HEK293 (cell line): ENCODE measurements around the gene BRPF1.

Experiments
- CTCF ChIA-PET: fragments of 350-600 bp; formaldehyde crosslinking; extraction: SDS; loops from one replicate; lab custom pipeline; 2021; ENCODE audit warnings: antibody characterized with exemption; lab: Yijun Ruan, JAX
- POLR2A ChIA-PET: fragments of 300-600 bp; formaldehyde crosslinking; extraction: SDS; loops from one replicate; lab custom pipeline; 2020; ENCODE audit warnings: antibody characterized with exemption, inconsistent platforms; lab: Yijun Ruan, JAX
- H3K27ac ChIP-seq: fragments of 200-500 bp; sonication (Bioruptor generic); 2 replicates; pipeline ENCODE4 v1.5.1; 2014; ENCODE audit warnings: low read depth, low read length, control low read depth, inconsistent platforms; ENCODE audit errors: extremely low read depth
- H3K36me3 ChIP-seq, 2 experiments: fragments of 200-500 bp in 1 of 2; sonication (Bioruptor generic) in 1 of 2; 1 replicate in 1 of 2; 2 replicates in 1 of 2; pipeline ENCODE4 v1.5.1; 2014 to 2017; ENCODE audit warnings: inconsistent platforms in 2 of 2, low read length in 2 of 2; ENCODE audit not compliant: control insufficient read depth in 2 of 2, insufficient read depth in 1 of 2
- H3K4me1 ChIP-seq: fragments of 200-500 bp; sonication (Bioruptor generic); 2 replicates; pipeline ENCODE4 v1.5.1; 2014; ENCODE audit warnings: mild to moderate bottlenecking, low read length, inconsistent platforms; ENCODE audit not compliant: control insufficient read depth, insufficient read depth
- H3K4me3 ChIP-seq: 2 replicates; pipeline ENCODE4 v1.5.1; 2011; ENCODE audit warnings: low read depth, mild to moderate bottlenecking, control low read depth, low read length, moderate library complexity
- H3K9me3 ChIP-seq: fragments of 200-500 bp; sonication (Bioruptor generic); 2 replicates; pipeline ENCODE4 v1.5.1; 2014; ENCODE audit warnings: low read depth, low read length, inconsistent platforms; ENCODE audit not compliant: control insufficient read depth, insufficient read depth
- CTCF ChIP-seq: fragments of 450-650 bp; formaldehyde crosslinking; IDR thresholded peaks from 2 replicates; pipeline ENCODE4 v1.5.1; 2016; ENCODE audit warnings: missing biosample characterization, missing genetic modification characterization
- PRDM1 ChIP-seq: fragments of 450-650 bp; formaldehyde crosslinking; IDR thresholded peaks from 2 replicates; pipeline ENCODE4; 2016; ENCODE audit warnings: missing biosample characterization, missing genetic modification characterization
- SCRT2 ChIP-seq: fragments of 450-650 bp; formaldehyde crosslinking; IDR thresholded peaks from 2 replicates; pipeline ENCODE4 v1.5.1; 2016; ENCODE audit warnings: missing biosample characterization, missing genetic modification characterization
- ZNF146 ChIP-seq: fragments of 450-650 bp; formaldehyde crosslinking; IDR thresholded peaks from 2 replicates; pipeline ENCODE4 v1.5.1; 2016; ENCODE audit warnings: missing biosample characterization, missing genetic modification characterization
- ZNF23 ChIP-seq: fragments of 450-650 bp; formaldehyde crosslinking; IDR thresholded peaks from 2 replicates; pipeline ENCODE4 v1.5.1; 2016; ENCODE audit warnings: missing biosample characterization, missing genetic modification characterization, borderline replicate concordance
- ZNF280C ChIP-seq: fragments of 450-650 bp; formaldehyde crosslinking; IDR thresholded peaks from 2 replicates; pipeline ENCODE4 v1.5.1; 2016; ENCODE audit warnings: missing biosample characterization, missing genetic modification characterization
- ZNF398 ChIP-seq: fragments of 450-650 bp; formaldehyde crosslinking; IDR thresholded peaks from 2 replicates; pipeline ENCODE4 v1.5.1; 2017; ENCODE audit warnings: missing biosample characterization, missing genetic modification characterization
- ZNF426 ChIP-seq: fragments of 450-650 bp; formaldehyde crosslinking; IDR thresholded peaks from 2 replicates; pipeline ENCODE4 v1.5.1; 2017; ENCODE audit warnings: missing biosample characterization, missing genetic modification characterization, mild to moderate bottlenecking, inconsistent platforms, moderate library complexity
- ZNF548 ChIP-seq: fragments of 450-650 bp; formaldehyde crosslinking; IDR thresholded peaks from 2 replicates; pipeline ENCODE4 v1.5.1; 2016; ENCODE audit warnings: missing biosample characterization, missing genetic modification characterization
- ZNF600 ChIP-seq: fragments of 450-650 bp; formaldehyde crosslinking; IDR thresholded peaks from 2 replicates; pipeline ENCODE4 v1.5.1; 2016; ENCODE audit warnings: missing biosample characterization, missing genetic modification characterization
- ZNF677 ChIP-seq: fragments of 450-650 bp; IDR thresholded peaks from 2 replicates; pipeline ENCODE4 v1.5.0; 2018; ENCODE audit warnings: missing biosample characterization, mild to moderate bottlenecking, missing genetic modification characterization, moderate library complexity
- ZNF837 ChIP-seq: fragments of 450-650 bp; formaldehyde crosslinking; IDR thresholded peaks from 2 replicates; pipeline ENCODE4 v1.5.1; 2016; ENCODE audit warnings: missing biosample characterization, missing genetic modification characterization
- ZSCAN18 ChIP-seq: fragments of 450-650 bp; formaldehyde crosslinking; IDR thresholded peaks from 2 replicates; pipeline ENCODE4 v1.5.1; 2016; ENCODE audit warnings: missing biosample characterization, missing genetic modification characterization

Gene BRPF1

GRCh38 chr3:9786825-9787669 is 55.5 kb downstream of the BRPF1 start:
- no peak overlapping the region; the same call in 1 of the 2 replicates for H3K27ac ChIP-seq
- no peaks in the 10 kb centered on the region for H3K4me1 ChIP-seq
- peaks cover 4 to 77% of the 10 kb centered on the region in 2 experiments; a peak in 2 of 3 replicates for H3K36me3 ChIP-seq
- H3K4me3 ChIP-seq, result no peak overlapping the region
- 0 out of 2 replicates have a peak, but pooled peaks have one; percentile 23 for TF ChIP-seq CTCF (tag by site-specific recombination)
- TF ChIP-seq ZNF677 (tag by site-specific recombination), result no peak
- CTCF ChIA-PET, result interaction anchor here (0.6 to 1.9 kb wide), 5 partner anchors 10 to 96 kb away, joined by 3 to 7 read pairs (median 3); partner anchors contain the start of gene OGG1
- no peaks in the 10 kb centered on the region for H3K9me3 ChIP-seq
- POLR2A ChIA-PET, result no interaction called here

GRCh38 chr3:9787714-9788113 is 56.2 kb downstream of the BRPF1 start:
- Histone ChIP-seq H3K4me1 (no peaks in the 10 kb centered on the region), H3K9me3 (no peaks in the 10 kb centered on the region), H3K27ac (no peak overlapping the region), H3K36me3 (peaks cover 3 to 70% of the 10 kb centered on the region in 2 experiments; a peak in 2 of 3 replicates), H3K4me3 (no peak overlapping the region)
- CTCF ChIA-PET, result interaction anchor here (0.6 kb wide), 1 partner anchor 57 kb away, joined by 3 read pairs; no protein-coding TSS in a partner anchor
- TF ChIP-seq PRDM1 (peak; percentile 76), ZNF548 (tag by site-specific recombination) (no peak), CTCF (tag by site-specific recombination) (no peak), ZNF600 (0 out of 2 replicates have a peak, but pooled peaks have one; percentile 14)
- POLR2A ChIA-PET, result interaction anchor here (1.2 kb wide), 1 partner anchor 19 kb away, joined by 3 read pairs; no protein-coding TSS in a partner anchor

- ChIA-PET POLR2A (interaction anchor here (0.7 to 1.0 kb wide), 2 partner anchors 15 to 21 kb away, joined by 3 read pairs; partner anchors contain the start of gene CAMK1), CTCF (interaction anchor here (0.7 kb wide), 1 partner anchor 155 kb away, joined by 3 read pairs; no protein-coding TSS in a partner anchor)
- peaks cover 10 to 60% of the 10 kb centered on the region in 2 experiments; a peak in 2 of 3 replicates for H3K36me3 ChIP-seq
- no peaks in the 10 kb centered on the region for H3K4me1 ChIP-seq
- no peaks in the 10 kb centered on the region for H3K9me3 ChIP-seq
- no peak overlapping the region for H3K4me3 ChIP-seq
- no peak overlapping the region for H3K27ac ChIP-seq
- TF ChIP-seq ZNF837, result no peak
- 0 out of 2 replicates have a peak, but pooled peaks have one; percentile 51 for TF ChIP-seq SCRT2
- TF ChIP-seq CTCF (tag by site-specific recombination), result no peak
- TF ChIP-seq ZNF426 (tag by site-specific recombination), result no peak
- no peak for TF ChIP-seq ZNF23 (tag by site-specific recombination)
- no peak for TF ChIP-seq ZNF398 (tag by site-specific recombination)
- TF ChIP-seq ZNF280C (tag by site-specific recombination), result no peak
- no peak for TF ChIP-seq ZNF146
- no peak for TF ChIP-seq ZSCAN18 (tag by site-specific recombination)
- TF ChIP-seq, all 188 proteins: peak for 1
Measured at GRCh38 chr3:9791127-9791526, 59.6 kb downstream of the BRPF1 start.
